ENCODE measurements around the gene SNED1.

- TF ChIP-seq CTCF (IDR thresholded peaks at IDR 0.05) = no peak
- TF ChIP-seq EP300 (IDR thresholded peaks at IDR 0.05) = no peak
- TF ChIP-seq POLR2AphosphoS5 (IDR thresholded peaks at IDR 0.05) = no peak
- TF ChIP-seq POLR2A (IDR thresholded peaks at IDR 0.05) = no peak
Measured at GRCh38 chr2:241001413-241002274, 3.2 kb downstream of the SNED1 start.

All from sigmoid colon (tissue), 4 donors.